Stimulated activated naive B cell treated with anti-CD40 and anti-IgM and Interleukin-4, amounts not matched to agents 10 μg/mL and 1 μg/mL and 100 μg/mL, for 72 hours (primary cell): Measurements from ENCODE around the gene PDGFA.

Source experiments
- ATAC-seq, 2 donors: fragments of 150-1000 bp; cut with Tn5 transposase; replicated peaks; 2 replicates each; pipeline ENCODE4 v1.10.0; 2021; ENCODE audit warnings: moderate library complexity in 1 of 2
- DNase-seq: peaks from one replicate; pipeline ENCODE4 v3.0.0; 2021
- H3K27ac Mint-ChIP-seq: one replicate; pipeline ENCODE4 v1.8.0; 2022; ENCODE audit warnings: mild to moderate bottlenecking, mixed read lengths
- H3K27me3 Mint-ChIP-seq, 2 donors: one replicate each; pipeline ENCODE4 v1.8.0; 2022; ENCODE audit warnings: mixed read lengths in 2 of 2
- H3K36me3 Mint-ChIP-seq, 2 donors: one replicate each; pipeline ENCODE4 v1.8.0; 2022; ENCODE audit warnings: mixed read lengths in 2 of 2, mild to moderate bottlenecking in 1 of 2
- H3K4me1 Mint-ChIP-seq, 2 donors: one replicate each; pipeline ENCODE4 v1.8.0; 2022; ENCODE audit warnings: mixed read lengths in 2 of 2, mild to moderate bottlenecking in 1 of 2
- H3K4me3 Mint-ChIP-seq, 2 donors: one replicate each; pipeline ENCODE4 v1.8.0; 2022; ENCODE audit warnings: mild to moderate bottlenecking in 2 of 2, mixed read lengths in 2 of 2, moderate library complexity in 1 of 2
- H3K9me3 Mint-ChIP-seq, 2 donors: one replicate each; pipeline ENCODE4 v1.8.0; 2022; ENCODE audit warnings: mixed read lengths in 2 of 2, mild to moderate bottlenecking in 1 of 2

The PDGFA gene

DNA sequence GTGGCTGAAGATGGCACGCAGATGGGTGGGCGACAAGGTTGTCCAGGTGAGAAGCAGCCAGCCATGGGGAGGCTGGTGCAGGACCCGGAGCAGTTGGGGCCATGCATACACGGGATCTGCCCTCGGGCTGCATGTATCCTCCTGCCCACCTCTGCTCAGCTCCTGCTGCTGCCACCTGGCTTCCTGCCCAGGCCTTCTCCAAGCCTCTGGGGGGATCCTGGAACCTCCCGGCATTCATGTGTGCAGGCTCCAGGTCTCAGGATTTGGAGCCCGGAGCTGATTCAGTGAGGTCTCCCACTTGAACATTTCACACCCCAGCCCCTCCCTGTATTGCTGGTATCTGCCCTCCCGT lies 27.0 kb downstream of the PDGFA start:
- no peak overlapping the region for H3K4me3 Mint-ChIP-seq
- H3K9me3 Mint-ChIP-seq, result no peaks in the 10 kb centered on the region
- no peak overlapping the region for H3K27ac Mint-ChIP-seq
- DNase-seq (no peak), ATAC-seq (no peak)
- H3K27me3 Mint-ChIP-seq, result peaks cover 0 to 13% of the 10 kb centered on the region in 2 donors
- peaks cover 2 to 5% of the 10 kb centered on the region in 2 donors for H3K4me1 Mint-ChIP-seq
- peaks cover 3 to 14% of the 10 kb centered on the region in 2 donors for H3K36me3 Mint-ChIP-seq

DNA sequence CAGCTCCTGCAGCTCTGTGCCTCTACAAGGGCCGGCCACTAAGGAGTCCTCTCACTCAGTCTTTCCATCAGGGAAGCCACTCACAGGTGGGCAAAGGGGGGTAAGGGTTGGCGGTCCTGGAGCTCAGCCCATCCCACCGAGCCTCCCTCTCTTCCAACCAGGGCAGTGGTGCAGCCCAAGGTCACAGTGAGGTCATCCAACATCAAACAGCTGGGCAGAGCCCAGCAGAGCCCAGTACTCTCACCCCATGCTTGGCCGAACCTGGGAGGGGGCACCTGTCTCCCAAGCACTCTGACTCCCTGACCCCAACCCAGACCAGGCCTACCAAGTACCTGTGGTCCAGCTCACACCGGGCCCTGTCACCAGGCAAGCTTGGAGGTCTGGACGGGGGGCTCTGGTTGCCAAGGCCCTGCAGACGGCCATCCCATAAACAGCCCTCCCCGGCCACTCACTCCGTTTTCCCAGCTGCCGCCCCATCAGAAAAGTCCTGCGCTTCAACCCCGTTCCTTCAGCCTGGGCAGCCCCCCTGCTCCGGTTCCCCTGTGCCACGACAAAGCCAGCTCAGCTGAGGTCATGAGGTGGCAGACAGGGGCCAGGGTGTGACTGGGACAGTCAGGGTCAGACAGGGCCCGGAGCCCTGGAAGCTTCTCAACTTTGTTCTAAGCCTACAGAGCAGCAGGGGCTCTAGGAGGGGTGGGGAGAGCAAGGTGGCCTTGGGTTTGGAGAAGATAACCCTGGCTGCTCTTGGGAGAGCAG lies 27.5 kb downstream of the PDGFA start:
- no peak for DNase-seq
- Mint-ChIP-seq H3K36me3 (peaks cover 0 to 9% of the 10 kb centered on the region in 2 donors), H3K9me3 (no peaks in the 10 kb centered on the region), H3K27me3 (peaks cover 0 to 13% of the 10 kb centered on the region in 2 donors), H3K4me1 (peaks cover 2 to 5% of the 10 kb centered on the region in 2 donors), H3K4me3 (no peak overlapping the region), H3K27ac (no peak overlapping the region)
- no peak for ATAC-seq

- DNase-seq, result no peak
- Mint-ChIP-seq H3K4me3 (no peak overlapping the region), H3K27ac (no peak overlapping the region), H3K9me3 (no peaks in the 10 kb centered on the region), H3K4me1 (peaks cover 2 to 5% of the 10 kb centered on the region in 2 donors), H3K27me3 (peaks cover 4 to 16% of the 10 kb centered on the region in 2 donors), H3K36me3 (peaks cover 0 to 7% of the 10 kb centered on the region in 2 donors)
- no peak for ATAC-seq
These were observed 28.2 kb downstream of the PDGFA start for GRCh38 chr7:491292-491957.

DNA sequence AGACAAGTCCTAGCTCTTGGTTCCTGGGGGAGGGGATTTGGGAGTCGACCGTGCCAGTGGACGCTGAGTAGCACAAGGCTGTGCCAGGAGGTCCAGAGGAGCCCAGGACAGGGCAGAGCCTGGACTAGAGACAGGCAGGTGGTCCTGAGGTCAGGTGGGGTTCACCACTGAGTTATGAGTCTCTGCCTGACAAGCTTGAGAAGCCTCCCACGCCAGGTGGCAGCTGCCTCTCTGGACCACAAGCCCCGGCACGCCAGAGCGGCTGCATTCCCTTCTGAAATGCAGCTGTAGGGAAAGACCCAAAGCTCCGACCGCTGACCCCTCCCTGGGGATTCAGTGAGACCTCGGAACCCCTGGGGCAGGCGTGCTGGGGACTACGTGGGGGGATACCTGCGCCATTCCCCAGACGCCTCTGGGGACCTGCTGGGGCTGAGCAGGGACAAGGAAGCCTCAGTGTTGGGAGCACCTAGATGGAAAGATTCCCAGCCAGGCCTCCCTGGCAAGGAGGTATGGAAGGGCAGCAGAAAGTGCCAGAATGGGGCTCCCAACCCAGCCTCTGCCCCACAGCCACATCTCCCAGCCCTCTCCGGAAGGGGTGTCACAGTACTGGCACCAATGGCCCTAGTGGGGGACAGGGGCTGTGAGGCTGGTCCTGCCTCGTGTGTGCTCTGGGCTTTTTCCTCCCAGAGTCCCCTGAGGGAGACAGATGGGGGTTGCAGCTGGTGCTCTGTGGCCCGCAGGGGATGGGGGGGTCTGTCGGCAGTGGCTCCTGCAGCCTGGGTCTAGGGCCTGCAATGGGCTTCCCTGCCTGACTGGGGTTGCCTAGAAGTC lies 29.0 kb downstream of the PDGFA start:
- Mint-ChIP-seq H3K4me1 (peaks cover 2 to 5% of the 10 kb centered on the region in 2 donors), H3K36me3 (peaks cover 0 to 3% of the 10 kb centered on the region in 2 donors), H3K9me3 (no peaks in the 10 kb centered on the region), H3K4me3 (no peak overlapping the region), H3K27me3 (peaks cover 11 to 23% of the 10 kb centered on the region in 2 donors), H3K27ac (no peak overlapping the region)
- DNase-seq (peak; percentile 25), ATAC-seq (peak; percentile 38 to 78)

DNA sequence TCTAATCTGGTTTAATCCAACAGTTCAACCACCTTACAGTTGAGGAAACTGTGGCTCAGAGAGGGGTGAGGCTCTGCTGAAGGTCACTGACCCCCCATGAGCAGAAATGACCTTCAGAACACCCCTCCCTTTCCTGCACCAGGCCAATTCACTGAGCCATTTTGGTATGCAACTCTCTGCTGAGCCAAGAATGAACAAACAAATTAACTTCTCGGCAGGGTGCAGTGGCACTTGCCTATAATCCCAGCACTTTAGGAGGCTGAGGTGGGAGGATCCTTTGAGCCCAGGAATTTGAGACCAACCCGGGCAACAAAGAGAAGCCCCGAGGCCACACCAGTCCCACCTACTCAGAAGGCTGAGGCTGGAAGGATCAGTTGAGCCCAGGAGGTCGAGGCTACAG lies 29.8 kb downstream of the PDGFA start:
- H3K4me3 Mint-ChIP-seq, result no peak overlapping the region
- ATAC-seq, result no peak
- no peaks in the 10 kb centered on the region for H3K9me3 Mint-ChIP-seq
- DNase-seq, result no peak
- peaks cover 2 to 5% of the 10 kb centered on the region in 2 donors for H3K4me1 Mint-ChIP-seq
- H3K27ac Mint-ChIP-seq, result no peak overlapping the region
- H3K36me3 Mint-ChIP-seq, result no peaks in the 10 kb centered on the region
- peaks cover 11 to 26% of the 10 kb centered on the region in 2 donors for H3K27me3 Mint-ChIP-seq

GRCh38 chr7:486216-486743 lies 33.4 kb downstream of the PDGFA start:
- Mint-ChIP-seq H3K27ac (no peak overlapping the region), H3K27me3 (peaks cover 32 to 44% of the 10 kb centered on the region in 2 donors), H3K4me1 (peaks cover 2 to 5% of the 10 kb centered on the region in 2 donors), H3K36me3 (peaks cover 0 to 8% of the 10 kb centered on the region in 2 donors), H3K9me3 (peaks cover 10 to 11% of the 10 kb centered on the region in 2 donors), H3K4me3 (no peak overlapping the region)
- DNase-seq, result no peak
- no peak for ATAC-seq

DNA sequence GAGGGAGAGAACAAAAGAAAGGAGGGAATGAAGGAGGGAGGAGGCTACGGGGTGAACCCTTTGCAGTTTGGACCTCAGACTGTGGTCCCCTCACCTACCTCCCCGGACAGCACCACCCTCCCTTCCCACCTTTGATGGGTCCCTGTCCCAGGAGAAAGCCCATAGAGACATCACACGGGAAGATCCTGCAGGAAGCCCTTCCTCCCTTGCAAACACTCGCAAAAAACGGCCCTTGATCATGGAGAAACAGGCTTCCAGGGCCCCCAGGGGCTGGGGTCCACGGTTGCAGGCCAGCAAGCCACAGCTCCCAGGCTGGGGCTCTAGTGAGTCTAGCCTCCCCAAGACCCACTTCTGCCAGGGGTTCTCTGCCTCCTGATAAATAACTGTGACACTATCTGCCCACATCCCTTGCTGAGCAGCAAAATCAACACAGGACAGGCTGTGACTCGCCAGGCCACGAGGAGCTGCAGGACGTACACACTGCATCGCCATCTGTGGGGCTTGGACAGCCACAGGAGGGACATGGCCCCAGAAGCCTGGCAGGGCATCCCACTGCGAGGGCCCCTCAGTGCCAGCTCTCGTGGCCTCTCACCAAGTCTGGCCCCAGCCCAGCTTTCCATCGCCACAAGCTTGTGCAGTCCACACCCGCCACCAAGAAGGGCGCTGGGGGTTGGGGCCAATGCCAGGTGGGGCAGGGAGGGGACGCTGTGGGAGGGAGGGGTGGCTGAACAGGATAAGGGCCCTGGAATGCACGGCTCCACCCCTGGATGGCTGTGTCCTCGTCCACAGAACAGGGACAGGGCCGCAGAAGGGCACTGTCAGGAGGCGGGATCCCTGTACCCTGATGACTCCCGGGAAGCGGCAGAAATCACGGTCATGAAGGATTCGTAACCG lies 34.2 kb downstream of the PDGFA start:
- no peak for DNase-seq
- Mint-ChIP-seq H3K27ac (no peak overlapping the region), H3K9me3 (peaks cover 10 to 11% of the 10 kb centered on the region in 2 donors), H3K4me1 (peaks cover 2% of the 10 kb centered on the region in 2 donors), H3K36me3 (peaks cover 0 to 8% of the 10 kb centered on the region in 2 donors), H3K4me3 (no peak overlapping the region), H3K27me3 (peaks cover 38 to 44% of the 10 kb centered on the region in 2 donors)
- no peak for ATAC-seq

DNA sequence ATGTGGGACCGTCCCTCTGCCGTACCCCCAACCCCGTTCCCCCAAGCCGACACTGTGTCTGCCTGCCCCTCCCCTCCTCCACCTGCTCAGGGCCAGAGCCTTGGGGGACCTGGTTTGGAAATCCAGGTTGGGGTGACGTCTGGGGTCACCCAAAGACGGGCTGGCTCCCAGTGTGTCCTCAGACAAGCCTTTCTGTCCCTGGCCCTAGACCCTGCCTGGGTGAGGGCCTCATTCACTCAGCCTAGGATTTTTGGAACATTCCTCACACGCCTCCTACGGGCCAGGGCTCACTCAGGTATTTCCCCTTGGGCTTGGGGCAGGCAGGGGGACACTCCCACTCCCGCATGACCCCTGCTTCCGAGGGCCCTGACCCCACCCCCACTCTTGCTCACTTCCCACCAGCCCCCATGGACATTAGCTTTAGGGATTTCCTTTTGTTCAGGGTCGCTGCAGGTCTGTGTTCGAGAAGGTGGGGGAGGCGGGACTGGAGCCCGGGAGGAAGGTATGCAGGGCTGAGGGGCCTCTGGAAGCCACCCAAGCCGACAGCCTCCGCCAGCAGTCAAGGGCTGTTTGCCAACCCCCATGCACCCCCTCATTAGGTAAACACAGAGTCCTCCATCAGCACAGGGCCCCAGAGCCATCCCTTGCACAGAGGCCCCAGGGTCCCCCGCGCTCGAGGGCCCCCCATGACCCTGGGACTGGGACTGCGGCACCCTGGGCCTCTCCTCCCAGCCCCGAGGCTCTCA lies 35.1 kb downstream of the PDGFA start:
- Mint-ChIP-seq H3K27ac (no peak overlapping the region), H3K4me3 (no peak overlapping the region), H3K4me1 (no peaks in the 10 kb centered on the region), H3K27me3 (peaks cover 47 to 50% of the 10 kb centered on the region in 2 donors), H3K36me3 (peaks cover 0 to 8% of the 10 kb centered on the region in 2 donors), H3K9me3 (peaks cover 10 to 11% of the 10 kb centered on the region in 2 donors)
- DNase-seq, result no peak
- no peak for ATAC-seq

DNA sequence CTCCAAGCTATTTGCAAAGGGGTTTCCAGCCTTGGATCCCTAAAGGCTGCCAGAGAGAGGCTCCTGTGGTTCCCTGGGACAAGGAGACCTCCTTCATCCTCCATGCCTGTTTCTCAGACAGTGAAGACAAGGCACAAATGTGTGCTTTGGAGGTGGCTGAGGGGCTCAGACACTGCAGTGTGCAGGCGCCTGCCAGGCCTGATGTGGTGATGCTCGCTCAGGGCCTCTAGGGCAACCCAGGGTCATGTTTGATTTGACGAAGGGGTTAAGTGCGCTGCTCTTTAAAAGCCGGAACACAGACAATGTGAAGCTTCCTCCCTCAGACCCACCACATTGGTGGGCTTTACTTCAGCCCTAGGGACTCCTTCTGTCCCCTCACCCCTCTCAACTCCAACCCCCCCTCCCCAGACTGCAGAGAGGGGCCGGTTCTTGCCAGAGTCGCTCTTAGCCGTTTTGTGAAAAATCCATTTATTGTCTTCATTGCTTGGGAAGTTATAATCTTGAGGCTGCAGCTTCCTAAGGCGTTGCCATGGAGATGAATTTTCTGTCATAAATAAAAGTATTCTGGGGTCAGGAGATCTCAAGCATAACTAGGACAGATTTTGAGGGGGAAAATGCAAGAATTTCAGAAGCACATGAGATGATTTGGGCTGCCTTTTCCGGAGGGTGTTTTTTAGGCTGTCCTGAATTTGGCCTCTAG lies 35.8 kb downstream of the PDGFA start:
- DNase-seq (no peak), ATAC-seq (no peak)
- Mint-ChIP-seq H3K4me1 (no peaks in the 10 kb centered on the region), H3K36me3 (peaks cover 0 to 8% of the 10 kb centered on the region in 2 donors), H3K4me3 (no peak overlapping the region), H3K27me3 (peaks cover 46 to 49% of the 10 kb centered on the region in 2 donors), H3K27ac (no peak overlapping the region), H3K9me3 (peaks cover 10 to 11% of the 10 kb centered on the region in 2 donors)

DNA sequence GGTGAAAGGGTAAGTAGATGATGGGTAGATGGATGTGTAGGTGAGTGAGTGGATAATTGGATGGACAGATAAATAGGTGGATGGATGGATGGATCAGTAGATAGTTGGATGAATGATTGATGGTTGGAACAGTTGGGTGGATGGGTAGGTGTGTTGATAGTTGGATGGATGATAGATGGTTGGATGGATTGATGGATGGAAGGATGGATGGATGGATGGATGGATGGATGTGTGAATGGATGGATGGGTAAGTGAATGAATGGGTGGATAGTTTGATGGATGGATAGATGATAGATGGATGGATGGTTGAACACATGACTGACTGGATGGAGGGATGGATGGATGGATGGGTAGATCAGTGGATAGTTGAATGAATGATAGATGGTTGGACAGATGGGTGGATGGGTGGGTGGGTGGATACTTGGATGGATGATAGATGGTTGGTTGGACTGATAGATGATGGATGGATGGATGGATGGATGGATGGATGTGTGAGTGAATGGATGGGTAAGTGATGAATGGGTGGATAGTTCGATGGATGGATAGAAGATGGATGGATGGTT lies 37.0 kb downstream of the PDGFA start:
- Mint-ChIP-seq H3K9me3 (peaks cover 10 to 11% of the 10 kb centered on the region in 2 donors), H3K36me3 (peaks cover 0 to 8% of the 10 kb centered on the region in 2 donors), H3K4me3 (no peak overlapping the region), H3K27me3 (peaks cover 44 to 49% of the 10 kb centered on the region in 2 donors), H3K27ac (no peak overlapping the region), H3K4me1 (no peaks in the 10 kb centered on the region)
- ATAC-seq, result no peak
- DNase-seq, result no peak

DNA sequence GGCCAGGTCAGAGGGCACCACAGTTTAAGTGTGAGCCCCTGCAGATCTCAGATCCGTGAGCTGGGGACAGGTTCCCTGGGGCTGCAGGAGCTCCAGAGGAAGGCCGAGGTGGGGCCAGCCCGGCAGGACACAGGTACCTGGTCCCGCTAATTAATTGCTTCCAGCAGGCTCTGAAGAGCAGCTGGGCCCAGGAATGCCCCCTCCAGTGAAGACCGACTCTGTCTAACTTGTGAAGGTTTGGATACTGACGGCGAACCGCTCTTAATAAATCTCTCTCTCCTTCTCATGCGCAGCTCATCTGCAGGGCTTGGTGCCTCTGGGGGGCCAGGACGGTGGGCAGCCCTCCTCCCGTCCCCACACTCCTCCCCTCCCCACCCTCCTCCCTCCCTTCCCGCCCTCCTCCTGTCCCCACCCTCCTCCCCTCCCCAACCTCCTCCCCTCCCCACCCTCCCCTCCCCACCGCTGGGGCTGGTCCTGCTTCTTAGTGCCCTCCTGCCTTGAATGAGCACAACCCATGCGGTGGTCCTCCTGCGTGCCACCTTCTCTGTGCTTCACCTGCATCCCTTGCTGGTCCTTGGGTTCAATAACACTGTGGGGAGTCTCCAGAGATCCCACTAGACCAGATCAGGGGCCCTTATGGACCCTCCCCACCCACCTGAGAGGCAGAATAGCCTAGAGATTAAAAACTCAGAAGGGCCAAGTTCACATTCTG lies 38.3 kb downstream of the PDGFA start:
- Mint-ChIP-seq H3K36me3 (peaks cover 0 to 8% of the 10 kb centered on the region in 2 donors), H3K4me3 (no peak overlapping the region), H3K4me1 (no peaks in the 10 kb centered on the region), H3K27ac (no peak overlapping the region), H3K9me3 (peaks cover 10 to 11% of the 10 kb centered on the region in 2 donors), H3K27me3 (peaks cover 45 to 50% of the 10 kb centered on the region in 2 donors)
- no peak for ATAC-seq
- DNase-seq, result no peak
